ENCODE results near the gene MAEA.

Gene MAEA

DNA sequence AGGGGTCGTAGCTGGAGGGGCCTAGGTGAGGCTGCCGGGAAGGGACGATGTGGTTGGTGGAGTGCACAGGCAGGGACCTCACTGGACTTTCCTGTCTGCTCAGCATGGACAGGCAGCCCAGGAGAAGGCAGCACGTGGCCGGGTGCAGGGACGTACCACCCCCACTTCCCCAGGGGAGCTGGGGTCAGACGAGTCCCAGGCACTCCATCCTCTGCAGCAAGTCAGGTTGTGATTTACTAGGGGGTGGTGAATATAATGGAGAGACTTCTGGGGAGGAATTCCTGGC is 39.2 kb upstream of the MAEA start:
- DNase-seq: no peak

DNA sequence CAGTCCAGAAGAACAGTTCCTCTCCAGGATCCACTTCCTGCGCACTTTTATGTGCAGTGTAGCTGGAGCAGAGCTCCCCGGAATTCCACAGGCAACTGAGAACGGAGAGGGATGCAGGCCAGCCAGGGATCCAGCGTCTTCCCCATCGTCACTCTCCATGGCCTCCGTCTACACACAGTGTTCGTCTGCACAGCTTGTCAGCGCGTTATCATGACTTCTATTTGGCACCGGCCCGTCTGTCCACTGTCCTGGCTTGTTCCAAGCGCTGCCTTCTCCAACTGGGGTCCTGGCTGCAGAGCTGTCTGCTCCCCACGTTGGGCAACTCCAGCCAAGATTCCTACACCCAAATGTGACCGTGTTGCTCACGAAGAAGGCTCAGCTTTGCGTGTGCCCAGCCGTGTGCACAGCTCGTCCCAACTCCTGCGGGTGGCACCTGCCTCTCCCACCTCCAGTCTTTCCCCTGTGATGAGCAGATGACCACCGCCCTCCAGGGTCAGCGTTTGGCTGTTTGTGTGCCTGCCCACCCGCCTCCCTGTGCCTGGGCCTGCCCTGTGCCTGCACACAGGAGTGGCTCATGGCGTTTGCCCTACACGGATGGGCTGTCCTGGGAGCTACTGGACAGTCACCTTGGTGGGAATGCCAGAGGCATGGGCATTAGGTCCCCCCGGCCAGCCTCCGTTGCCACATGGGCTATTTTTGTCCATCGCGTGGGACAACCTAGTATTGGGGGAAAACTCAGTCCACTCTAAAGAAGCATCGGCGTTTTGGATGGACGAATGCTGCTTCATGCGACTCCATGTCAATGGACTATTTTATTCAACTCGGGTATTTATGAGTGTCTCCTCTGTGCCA is 38.5 kb upstream of the MAEA start:
- no peak for DNase-seq

DNA sequence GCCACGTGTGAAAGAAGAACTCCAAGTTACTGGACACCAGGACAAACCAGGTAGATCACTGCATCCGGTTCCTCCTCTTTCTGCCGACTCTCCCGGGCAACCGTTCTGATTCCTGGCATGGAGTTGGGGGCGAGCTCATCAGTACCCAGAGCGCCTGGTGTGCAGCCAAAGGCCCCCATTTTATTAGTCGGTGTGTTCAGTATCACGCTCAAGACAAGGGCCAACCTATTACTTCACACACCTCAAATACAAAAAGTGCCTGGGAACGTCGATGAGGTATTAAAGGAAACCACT is 38.0 kb upstream of the MAEA start:
- DNase-seq: no peak

DNA sequence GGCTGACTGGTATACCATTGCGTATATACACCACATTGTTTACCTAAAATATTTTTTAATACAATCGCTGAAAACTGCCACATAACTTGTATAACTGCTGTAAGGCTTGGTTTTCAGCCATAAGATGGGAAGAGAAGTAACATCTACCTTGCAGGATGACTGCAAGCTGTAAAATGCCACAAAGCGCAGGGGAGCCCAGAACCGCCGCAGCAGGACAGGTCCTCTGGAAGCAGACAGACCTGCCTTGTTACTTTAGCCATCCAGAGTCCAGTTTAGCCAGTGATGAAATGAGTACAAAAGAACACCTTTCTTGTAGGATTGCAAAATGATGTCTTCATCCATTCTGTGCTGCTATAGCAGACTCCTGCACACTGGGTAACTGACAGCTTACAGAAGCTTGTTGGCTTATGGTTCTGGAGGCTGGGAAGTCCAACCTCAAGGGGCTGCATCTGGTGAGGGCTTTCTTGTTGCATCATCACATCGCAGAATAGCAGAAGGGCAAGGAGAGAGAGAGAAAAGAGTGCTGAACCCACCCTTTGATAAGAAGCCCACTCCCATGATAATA is 36.7 kb upstream of the MAEA start:
- DNase-seq: no peak

DNA sequence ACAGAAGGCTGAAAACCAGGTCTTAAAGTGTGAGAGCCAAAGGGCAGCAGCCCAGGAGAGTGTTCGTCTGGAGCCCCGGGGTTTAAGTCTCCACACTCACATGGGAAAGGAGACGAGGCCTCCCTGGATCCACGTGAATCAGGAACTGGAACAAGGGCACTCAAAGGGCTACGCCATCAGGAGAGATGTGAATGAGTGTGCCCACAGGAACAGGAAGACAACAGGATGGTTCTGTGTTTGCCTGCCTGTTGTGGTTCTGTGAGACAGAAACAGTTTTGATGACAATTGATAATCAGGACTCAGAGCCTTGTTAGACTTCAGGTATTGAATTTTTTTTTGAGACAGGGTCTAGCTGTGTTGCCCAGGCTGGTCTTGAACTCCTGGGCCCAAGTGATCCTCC is 35.9 kb upstream of the MAEA start:
- no peak for DNase-seq

DNA sequence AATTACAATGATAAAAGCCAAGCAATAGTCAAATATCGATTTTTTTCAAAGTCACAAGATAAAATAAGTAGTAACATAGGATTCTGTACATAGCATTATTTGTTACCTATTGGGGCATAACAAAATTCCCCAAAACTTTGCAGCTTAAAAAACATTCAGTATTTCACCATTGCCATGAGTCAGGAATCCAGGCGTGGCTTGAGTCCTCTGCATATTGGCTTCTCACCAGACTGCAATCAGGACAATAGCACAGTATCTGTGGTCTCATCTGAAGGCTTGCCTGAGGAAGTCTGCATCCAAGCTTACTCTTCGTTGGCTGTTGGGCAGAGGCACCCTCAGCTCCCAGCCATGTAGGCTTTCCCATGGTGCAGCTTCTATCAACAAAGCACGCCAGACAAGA is 34.5 kb upstream of the MAEA start:
- DNase-seq: no peak

DNA sequence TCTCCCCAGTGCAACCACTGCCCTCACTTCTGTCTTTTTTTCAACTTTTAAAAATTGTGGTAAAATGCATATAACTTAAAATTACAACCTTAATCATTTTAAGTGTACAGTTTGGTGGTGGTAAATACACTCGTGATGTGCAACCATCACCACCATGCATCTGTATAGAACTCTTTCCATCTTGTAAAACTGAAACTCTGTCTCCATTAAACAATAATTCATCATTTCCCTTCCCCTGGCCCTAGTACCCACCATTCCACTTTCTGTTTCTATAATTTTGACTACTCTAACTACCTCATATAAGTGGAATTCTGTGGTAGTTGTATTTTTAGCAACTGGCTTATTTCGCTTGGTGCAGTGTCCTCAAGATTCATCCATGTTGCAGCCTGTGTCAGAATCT is 34.0 kb upstream of the MAEA start:
- DNase-seq: no peak

DNA sequence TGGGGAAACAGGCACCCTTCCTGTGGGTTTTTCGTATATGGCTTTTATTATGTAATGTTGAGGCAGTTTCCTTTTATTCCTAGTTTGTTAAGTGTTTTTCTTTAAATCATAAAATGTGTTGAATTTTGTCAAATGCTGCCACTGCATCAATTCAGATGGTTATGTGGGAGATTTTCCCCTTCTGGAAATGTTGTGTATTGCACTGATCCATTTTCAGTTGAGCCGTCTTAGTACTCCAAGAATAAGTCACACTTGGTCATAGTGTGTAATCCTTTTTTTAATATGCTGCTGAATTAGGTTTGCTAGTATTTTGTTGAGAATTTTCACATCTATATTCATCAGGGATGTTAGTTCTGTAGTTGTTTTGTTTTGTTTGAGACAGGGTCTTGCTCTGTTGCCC is 31.2 kb upstream of the MAEA start:
- no peak for DNase-seq

DNA sequence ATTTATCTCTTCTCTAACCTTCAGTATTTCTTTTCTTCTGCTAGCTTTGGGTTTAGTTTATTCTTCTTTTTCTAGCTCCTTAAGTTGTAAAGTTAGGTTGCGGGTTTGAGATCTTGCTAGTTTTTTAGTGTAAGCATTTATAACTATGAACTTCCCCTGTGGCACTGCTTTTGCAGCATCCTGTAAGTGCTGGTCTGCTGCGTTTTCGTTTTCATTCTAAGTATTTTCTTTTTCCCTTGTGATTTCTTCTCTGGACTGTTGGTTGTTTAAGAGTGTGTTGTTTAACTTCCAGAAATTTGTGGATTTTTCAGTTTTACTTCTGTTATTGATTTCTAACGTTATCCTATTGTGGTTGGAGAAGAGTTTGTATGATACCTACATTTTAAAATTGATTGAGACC is 29.7 kb upstream of the MAEA start:
- no peak for DNase-seq

DNA sequence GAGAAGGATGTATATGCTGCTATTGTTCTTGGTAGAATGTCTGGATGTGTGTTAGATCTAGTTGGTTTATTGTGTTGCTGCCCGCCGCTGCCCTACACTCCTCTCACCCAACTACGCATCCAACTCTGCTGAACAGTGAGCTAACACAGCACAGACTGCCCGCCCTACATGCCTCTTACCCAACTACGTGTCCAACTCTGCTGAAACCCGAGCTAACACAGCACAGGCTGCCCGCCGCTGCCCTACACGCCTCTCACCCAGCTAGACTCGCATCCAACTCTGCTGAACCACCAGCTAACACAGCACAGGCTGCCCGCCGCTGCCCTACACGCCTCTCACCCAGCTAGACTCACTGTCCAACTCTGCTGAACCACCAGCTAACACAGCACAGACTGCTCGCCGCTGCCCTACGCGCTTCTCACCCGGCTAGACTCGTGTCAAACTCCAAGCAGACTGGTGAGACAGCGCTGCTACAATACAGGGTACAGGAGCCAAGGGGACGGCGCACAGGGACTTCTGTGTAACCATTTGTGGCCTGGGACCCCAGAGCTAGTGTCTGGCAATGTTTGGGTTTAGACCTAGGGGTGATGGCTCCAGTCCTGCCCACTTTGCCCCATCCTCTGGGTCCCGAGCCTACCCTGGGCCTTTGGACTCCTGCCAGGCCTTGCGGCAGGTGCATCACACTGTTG is 29.1 kb upstream of the MAEA start:
- no peak for DNase-seq

DNA sequence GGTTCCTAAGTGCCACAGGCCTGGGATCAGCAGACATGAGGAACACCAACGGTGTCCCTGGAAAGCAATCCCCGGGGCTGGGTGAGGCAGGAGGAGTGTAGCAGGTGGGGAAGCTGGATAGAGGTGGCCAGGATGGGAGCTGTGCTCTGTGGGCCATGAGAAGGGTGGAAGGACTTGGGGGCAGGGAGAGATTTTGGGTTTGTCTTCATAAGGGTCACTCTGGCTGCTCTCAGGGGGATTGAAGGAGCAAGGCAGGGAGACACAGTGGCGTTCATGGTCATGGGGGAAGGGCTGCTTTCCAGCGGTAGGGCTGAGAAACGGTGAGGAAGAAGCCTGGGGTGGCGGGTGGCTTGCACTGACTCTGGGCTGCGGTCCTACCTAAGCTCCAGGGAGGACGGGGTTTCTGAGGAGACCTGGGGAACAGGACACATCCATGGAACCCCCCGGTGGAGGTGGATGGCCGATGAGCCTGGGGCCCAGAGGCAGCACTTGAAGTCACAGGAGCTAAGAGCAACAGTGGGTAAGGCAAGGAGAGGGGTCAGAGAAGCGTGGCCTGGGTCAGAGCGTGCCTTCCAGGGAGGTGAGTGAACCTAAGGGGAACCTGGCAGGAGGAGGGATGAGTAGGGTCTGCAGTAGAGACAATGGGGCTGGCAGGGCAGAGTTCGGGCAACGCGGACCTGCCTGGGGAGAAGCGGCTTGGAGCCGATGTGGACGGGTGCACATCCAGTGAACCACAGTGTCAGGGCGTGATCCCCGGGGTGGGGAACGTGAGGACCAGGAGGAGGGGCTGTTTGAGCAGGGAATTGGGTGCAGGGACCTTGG is 28.4 kb upstream of the MAEA start:
- no peak for DNase-seq

DNA sequence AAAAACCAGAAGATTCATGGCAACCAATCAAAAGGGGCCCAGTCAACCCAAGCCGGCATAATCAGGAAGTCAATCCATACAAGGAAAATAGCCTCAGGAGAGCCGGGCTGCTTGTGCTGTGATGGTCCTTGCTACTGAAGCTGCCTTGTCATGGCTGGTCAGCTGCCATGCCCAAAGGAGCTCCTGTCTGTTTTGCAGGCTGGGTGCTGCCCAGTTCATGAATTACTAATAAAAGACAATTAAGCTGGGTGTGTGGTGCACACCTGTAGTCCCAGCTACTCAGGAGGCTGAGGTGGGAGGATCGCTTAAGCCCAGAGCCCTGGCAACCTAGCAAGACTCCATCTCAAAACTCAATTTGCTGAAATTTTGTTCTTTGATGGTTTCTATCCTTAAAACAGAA is 24.7 kb upstream of the MAEA start:
- DNase-seq: no peak

DNA sequence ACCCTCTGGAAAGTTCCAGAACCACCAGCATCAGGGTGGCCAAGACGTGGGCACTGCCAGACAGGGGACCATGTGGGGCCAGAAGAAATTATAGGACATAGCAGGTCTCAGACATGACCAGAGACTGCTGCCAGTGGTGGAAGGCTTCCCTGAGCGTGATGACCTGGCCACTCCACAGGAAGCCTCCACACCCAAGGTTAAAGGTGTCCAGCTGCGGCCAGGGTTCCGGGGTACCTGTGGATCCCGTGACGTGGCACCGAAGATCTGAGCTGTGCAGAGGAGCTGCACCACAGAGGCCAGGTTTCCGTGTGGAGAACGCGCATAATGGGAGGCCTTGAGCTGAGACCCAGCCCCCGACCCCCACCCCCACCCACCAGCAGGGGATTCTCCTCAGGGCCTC is 24.3 kb upstream of the MAEA start:
- no peak for DNase-seq

DNA sequence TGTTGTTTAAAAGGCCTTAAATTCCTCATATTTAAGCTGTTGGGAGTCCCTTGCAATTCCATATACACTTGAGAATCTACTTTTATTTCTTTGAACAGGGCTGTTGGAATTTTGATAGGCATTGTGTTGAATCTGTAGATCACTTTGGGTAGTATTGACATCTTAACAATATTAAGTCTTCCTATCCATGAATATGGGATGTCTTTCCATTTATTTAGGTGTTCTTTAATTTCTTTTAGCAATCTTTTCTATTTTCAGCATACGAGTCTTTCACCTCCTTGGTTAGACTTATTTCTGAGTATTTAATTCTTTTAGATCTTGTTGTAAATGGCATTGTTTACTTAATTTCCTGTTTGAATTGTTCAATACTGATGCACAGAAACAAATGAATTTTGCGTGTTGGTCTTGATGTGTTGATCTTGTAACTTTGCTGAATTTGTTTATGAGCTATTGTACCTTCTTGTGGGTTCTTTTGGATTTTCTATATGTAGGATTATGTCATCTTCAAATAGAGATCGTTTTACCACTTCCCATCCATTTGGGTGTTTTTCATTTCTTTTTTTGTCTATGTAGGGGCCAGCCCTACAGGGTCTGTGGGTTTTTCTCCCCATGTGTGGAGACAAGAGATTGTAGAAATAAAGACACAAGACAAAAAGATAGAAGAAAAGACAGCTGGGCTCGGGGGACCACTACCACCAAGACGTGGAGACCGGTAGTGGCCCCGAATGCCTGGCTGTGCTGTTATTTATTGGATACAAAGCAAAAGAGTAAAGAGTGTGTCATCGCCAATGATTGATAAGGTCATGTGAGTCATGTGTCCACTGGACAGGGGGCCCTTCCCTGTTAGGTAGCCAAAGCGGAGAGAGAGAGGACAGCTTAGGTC is 22.6 kb upstream of the MAEA start:
- no peak for DNase-seq

DNA sequence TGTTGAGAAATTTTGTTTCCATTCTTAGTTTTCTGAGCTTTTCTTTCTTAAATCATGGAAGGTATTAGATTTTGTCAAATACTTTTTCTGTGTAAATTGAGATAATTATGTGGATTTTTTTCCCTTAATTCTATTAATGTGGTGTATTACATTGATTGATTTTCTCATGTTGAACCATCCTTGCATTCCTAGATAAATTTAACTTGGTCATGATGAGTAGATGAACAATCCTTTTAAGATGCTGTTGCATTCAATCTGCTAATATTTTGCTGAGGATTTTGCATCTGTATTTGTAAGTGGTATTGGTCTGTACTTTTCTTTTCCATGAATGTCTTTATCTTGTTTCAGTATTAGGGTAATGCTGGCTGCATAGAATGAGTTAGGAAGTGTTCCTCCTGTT is 20.5 kb upstream of the MAEA start:
- DNase-seq: no peak

DNA sequence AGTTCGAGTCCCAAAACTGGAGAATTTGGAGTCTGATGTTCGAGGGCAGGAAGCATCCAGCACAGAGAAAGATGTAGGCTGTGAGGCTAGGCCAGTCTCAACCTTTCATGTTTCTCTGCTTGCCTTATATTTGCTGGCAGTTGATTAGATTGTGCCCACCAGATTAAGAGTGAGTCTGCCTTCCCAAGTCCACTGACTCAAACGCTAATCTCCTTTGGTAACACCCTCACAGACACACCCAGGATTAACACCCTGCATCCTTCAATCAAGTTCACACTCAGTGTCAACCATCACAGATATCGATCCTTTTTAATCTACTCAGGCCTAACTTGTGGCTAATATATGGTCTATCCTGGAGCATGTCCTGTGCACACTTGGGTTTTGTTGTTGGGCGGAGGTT is 18.0 kb upstream of the MAEA start:
- DNase-seq: no peak

DNA sequence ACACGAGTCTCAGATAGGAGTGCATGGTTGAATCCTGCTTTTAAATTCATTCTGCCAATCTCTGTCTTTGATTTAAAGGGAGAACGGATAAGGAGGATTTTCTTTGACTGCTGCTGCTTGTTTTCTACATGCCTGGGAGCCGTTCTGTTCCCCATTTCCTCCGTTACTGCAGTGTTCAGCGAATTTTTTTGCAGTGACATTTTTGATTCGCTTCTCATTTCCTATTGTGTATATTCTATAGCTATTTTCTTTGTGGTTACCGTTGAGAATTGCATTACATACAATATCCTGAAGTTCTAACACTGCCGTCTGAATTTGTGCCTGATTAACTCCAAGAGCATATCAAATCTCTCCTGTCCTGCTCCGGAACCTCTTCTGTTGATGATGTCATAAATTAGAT is 14.8 kb upstream of the MAEA start:
- no peak for DNase-seq

DNA sequence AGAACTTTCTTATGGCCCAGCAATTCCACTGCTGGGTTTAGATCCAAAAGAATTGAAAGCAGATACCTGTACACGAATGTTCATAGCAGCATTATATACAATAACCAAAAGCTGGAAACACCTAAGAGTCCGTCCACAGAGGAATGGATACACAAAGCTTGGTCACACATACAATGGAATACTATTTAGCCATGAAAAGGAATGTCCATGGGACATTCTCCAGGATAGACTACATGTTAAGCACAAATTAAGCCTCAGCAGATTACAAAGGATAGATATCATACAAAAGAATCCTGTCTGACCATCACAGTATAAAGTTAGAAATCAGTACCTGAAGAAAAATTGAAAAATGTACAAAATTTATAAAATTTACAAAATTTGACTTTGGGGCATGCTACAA is 12.7 kb upstream of the MAEA start:
- DNase-seq: no peak

DNA sequence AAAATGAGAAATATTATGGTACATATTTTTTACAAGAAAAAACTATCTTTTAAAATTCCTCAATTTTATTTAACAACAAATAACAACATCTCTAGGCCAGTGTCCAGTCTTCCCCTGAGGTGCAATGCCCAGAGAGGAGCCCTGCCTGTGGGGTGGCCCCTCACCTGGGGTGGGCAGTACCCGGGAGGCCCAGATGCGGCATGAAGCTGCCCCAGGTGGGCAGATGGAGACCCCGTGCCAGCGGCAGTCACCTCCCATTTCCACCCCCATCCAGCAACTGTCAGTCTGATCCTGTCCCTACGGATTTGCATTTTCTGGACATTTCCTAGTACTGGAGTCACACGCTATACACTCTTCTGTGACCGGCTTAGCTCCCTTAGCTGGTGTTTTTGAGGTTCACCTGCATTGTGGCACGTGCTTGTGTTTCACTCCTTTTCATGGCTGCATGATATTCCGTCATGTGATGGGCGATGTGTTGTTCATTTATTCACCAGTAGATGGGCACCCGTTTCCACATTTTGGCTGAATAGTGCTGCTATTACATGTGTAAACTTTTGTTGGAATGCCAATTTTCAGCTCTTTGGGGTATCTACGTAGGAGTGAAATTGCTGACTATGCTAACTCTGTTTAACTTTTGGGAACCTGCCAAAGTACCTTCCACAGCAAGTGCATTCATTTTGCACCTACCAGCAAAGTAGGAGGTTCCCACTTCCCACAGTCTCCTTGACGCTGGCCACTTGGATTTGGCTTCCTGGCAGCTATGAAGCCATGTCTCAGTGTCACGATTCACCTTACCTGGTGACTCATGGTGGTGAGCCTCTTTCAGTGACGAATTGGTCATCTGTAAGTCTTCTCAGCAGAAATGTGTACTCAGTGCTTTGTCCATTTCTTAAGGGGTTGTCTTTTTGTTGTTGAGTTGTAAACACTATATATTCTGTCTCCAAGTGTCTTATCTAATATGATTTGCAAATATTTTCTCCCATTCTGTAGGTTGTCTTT is 11.7 kb upstream of the MAEA start:
- no peak for DNase-seq

DNA sequence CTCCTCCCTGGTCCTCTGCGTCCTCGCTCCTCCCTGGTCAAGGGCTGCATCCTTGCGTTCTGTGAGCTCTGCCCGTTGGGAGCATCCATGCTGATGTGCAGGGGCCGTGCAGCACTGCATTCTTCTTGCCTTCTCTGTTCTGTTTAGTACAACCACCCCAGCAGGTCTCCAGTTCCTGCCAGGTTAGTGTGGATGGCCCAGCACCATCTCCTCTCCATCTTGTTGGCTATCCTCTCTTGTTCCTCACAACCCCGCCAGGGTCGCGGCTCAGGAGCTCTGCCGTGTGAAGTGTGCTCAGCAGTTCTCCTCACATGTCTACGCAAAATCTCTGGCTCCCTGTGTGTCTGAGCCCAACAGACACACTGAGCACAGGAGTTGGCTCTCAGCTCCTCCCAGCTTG is 10.4 kb upstream of the MAEA start:
- no peak for DNase-seq

DNA sequence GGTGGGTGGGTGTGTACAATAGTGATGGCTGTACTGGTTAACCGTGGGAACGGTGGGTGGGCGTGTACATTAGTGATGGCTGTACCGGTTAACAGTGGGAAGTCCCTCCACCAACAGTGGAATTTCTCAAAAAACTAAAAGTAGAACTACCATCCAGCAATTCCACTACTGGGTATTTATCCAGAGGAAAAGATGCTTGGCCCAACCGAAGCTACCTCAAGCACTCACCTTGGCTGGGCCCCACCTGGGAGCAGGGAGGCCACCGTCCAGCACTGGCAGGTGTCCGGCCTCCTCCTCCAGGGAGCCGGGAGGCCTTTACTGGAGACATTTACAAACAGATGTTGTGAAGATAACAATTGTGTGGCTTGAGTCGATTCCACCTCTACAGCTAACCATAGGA is 6.0 kb upstream of the MAEA start:
- no peak for DNase-seq

All from activated naive CD4-positive, alpha-beta T cell treated with Interleukin-2 at 50 U/mL for 16 hours (primary cell).